Ishikawa (cell line): ENCODE measurements around the gene PLCH1.

Experiments used
- CEBPB ChIP-seq: IDR thresholded peaks from 2 replicates; pipeline ENCODE4 v1.6.1; 2012
- CREB1 ChIP-seq: IDR thresholded peaks from 2 replicates; pipeline ENCODE4 v1.6.1; 2012; ENCODE audit warnings: low read depth
- EGR1 ChIP-seq: IDR thresholded peaks from 2 replicates; pipeline ENCODE4 v1.6.1; 2012
- EP300 ChIP-seq: IDR thresholded peaks from 2 replicates; pipeline ENCODE4 v1.6.1; 2012; ENCODE audit warnings: borderline replicate concordance
- FOXM1 ChIP-seq: IDR thresholded peaks from 2 replicates; pipeline ENCODE4 v1.6.1; 2012; ENCODE audit warnings: low read depth, borderline replicate concordance
- MAX ChIP-seq: IDR thresholded peaks from 2 replicates; pipeline ENCODE4 v1.6.1; 2012
- NFIC ChIP-seq: IDR thresholded peaks from 2 replicates; pipeline ENCODE4 v1.6.1; 2012
- RAD21 ChIP-seq: IDR thresholded peaks from 2 replicates; pipeline ENCODE4 v1.6.1; 2012; ENCODE audit warnings: low read depth
- REST ChIP-seq: IDR thresholded peaks from 2 replicates; pipeline ENCODE4 v1.6.1; 2012; ENCODE audit warnings: low read depth, mild to moderate bottlenecking
- TAF1 ChIP-seq: IDR thresholded peaks from 2 replicates; pipeline ENCODE4 v1.6.1; 2012; ENCODE audit warnings: low read depth, mild to moderate bottlenecking
- TCF12 ChIP-seq: IDR thresholded peaks from 2 replicates; pipeline ENCODE4 v1.6.1; 2012; ENCODE audit warnings: low read depth
- TEAD4 ChIP-seq: IDR thresholded peaks from 2 replicates; pipeline ENCODE4 v1.6.1; 2012
- USF1 ChIP-seq: IDR thresholded peaks from 2 replicates; pipeline ENCODE4 v1.6.1; 2012
- YY1 ChIP-seq: IDR thresholded peaks from 2 replicates; pipeline ENCODE4 v1.6.1; 2012; ENCODE audit warnings: low read depth
- ZBTB7A ChIP-seq: IDR thresholded peaks from 2 replicates; pipeline ENCODE4 v1.6.1; 2012; ENCODE audit warnings: low read depth

The PLCH1 gene

GRCh38 chr3:155382396-155383042 lies 362.4 kb downstream of the PLCH1 start:
- no peak for TF ChIP-seq CEBPB
- TF ChIP-seq MAX: peak; percentile 29; the same call in 1 of the 2 replicates
- peak; percentile 89 for TF ChIP-seq RAD21

GRCh38 chr3:155377847-155378246 lies 367.0 kb downstream of the PLCH1 start:
- no peak for TF ChIP-seq USF1

- TF ChIP-seq ZBTB7A: no peak
Measured at GRCh38 chr3:155377071-155377470, 367.8 kb downstream of the PLCH1 start.

GRCh38 chr3:155372281-155372680 lies 372.6 kb downstream of the PLCH1 start:
- TF ChIP-seq NFIC (no peak), ZBTB7A (no peak), TAF1 (no peak), CEBPB (no peak), TCF12 (no peak), USF1 (no peak), MAX (no peak), RAD21 (no peak), EP300 (no peak), YY1 (no peak), CREB1 (no peak), TEAD4 (no peak), FOXM1 (no peak)

GRCh38 chr3:155370764-155371503 lies 373.9 kb downstream of the PLCH1 start:
- no peak for TF ChIP-seq EGR1
- TF ChIP-seq TAF1: no peak
- TF ChIP-seq REST: no peak
- TF ChIP-seq USF1: no peak
- TF ChIP-seq ZBTB7A: no peak
- no peak for TF ChIP-seq TCF12
- TF ChIP-seq FOXM1: no peak
- TF ChIP-seq CREB1: no peak
- TF ChIP-seq CEBPB: no peak
- no peak for TF ChIP-seq NFIC
- no peak for TF ChIP-seq MAX
- TF ChIP-seq YY1: no peak
- TF ChIP-seq EP300: no peak
- no peak for TF ChIP-seq RAD21
- no peak for TF ChIP-seq TEAD4

- no peak for TF ChIP-seq YY1
- TF ChIP-seq EGR1: no peak
- no peak for TF ChIP-seq RAD21
- TF ChIP-seq EP300: no peak
- TF ChIP-seq FOXM1: no peak
- no peak for TF ChIP-seq NFIC
- no peak for TF ChIP-seq TAF1
- TF ChIP-seq CREB1: no peak
Measured at GRCh38 chr3:155370198-155370597, 374.7 kb downstream of the PLCH1 start.

GRCh38 chr3:155369735-155370134 lies 375.1 kb downstream of the PLCH1 start:
- TF ChIP-seq MAX (no peak), NFIC (no peak), ZBTB7A (no peak), FOXM1 (no peak), REST (no peak), USF1 (no peak), CREB1 (no peak), EGR1 (no peak)
